ENCODE data around the gene MKRN2OS.

Gene MKRN2OS

DNA sequence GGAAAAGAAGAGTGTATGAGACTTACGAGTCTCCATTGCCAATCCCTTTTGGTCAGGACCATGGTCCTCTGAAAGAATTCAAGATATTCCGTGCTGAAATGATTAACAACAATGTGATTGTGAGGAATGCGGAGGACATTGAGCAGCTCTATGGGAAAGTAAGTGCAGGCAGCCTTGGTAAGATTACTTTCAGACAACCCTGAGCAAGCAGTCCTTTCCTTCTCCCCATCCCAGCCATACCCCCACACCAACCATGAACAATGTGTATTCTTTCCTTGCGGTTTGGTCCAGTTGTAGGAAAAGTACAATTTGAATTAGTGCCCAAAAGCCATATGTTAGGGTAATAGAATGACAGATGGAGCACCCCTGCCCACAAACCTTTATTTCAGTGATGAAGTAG, 55.5 kb downstream of the MKRN2OS start:
- Histone ChIP-seq H3K79me2 (ENCODE audit: insufficient read depth, low read length) (no peaks in the 10 kb centered on the region), H2AFZ (ENCODE audit: low read depth, low read length, severe bottlenecking) (no peak overlapping the region), H3K27me3 (ENCODE audit: low read length) (no peaks in the 10 kb centered on the region), H3K36me3 (ENCODE audit: low read length) (no peaks in the 10 kb centered on the region), H4K20me1 (ENCODE audit: low read depth, low read length) (no peaks in the 10 kb centered on the region), H3K4me3 (ENCODE audit: insufficient read depth, low read length, poor library complexity, severe bottlenecking) (no peak overlapping the region), H3K9me2 (replicated peaks; ENCODE audit: insufficient read depth, low read length) (no peaks in the 10 kb centered on the region), H3K9me3 (ENCODE audit: insufficient read depth, low read length) (no peaks in the 10 kb centered on the region), H3F3A (ENCODE audit: insufficient read depth) (no peaks in the 10 kb centered on the region), H3K4me2 (ENCODE audit: low read depth, low read length, poor library complexity, severe bottlenecking) (no peak overlapping the region), H3K9ac (ENCODE audit: low read length) (no peak overlapping the region), H3K27ac (ENCODE audit: low read depth, low read length) (no peak overlapping the region)
- TF ChIP-seq EZH2phosphoT487 (conservative IDR thresholded peaks at IDR 0.05; ENCODE audit: low read length) = no peak
- TF ChIP-seq, protein P1, sequence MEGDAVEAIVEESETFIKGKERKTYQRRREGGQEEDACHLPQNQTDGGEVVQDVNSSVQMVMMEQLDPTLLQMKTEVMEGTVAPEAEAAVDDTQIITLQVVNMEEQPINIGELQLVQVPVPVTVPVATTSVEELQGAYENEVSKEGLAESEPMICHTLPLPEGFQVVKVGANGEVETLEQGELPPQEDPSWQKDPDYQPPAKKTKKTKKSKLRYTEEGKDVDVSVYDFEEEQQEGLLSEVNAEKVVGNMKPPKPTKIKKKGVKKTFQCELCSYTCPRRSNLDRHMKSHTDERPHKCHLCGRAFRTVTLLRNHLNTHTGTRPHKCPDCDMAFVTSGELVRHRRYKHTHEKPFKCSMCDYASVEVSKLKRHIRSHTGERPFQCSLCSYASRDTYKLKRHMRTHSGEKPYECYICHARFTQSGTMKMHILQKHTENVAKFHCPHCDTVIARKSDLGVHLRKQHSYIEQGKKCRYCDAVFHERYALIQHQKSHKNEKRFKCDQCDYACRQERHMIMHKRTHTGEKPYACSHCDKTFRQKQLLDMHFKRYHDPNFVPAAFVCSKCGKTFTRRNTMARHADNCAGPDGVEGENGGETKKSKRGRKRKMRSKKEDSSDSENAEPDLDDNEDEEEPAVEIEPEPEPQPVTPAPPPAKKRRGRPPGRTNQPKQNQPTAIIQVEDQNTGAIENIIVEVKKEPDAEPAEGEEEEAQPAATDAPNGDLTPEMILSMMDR (IDR thresholded peaks at IDR 0.05; ENCODE audit: insufficient read depth, low read length, poor library complexity, severe bottlenecking) = no peak

Measured in SU-DHL-6 (cell line).